GM19351 (cell line): ENCODE measurements around the gene E4F1.

Experiments used
- ATAC-seq: cut with Tn5 transposase; IDR thresholded peaks from one replicate; pipeline ENCODE4 v1.9.1; 2021; ENCODE audit warnings: mild to moderate bottlenecking, moderate library complexity; ENCODE audit not compliant: unreplicated experiment

The E4F1 gene

GRCh38 chr16:2228161-2228824 lies 4.9 kb downstream of the E4F1 start:
- ATAC-seq, result no peak

GRCh38 chr16:2229091-2229490 lies 5.7 kb downstream of the E4F1 start:
- ATAC-seq, result no peak

DNA sequence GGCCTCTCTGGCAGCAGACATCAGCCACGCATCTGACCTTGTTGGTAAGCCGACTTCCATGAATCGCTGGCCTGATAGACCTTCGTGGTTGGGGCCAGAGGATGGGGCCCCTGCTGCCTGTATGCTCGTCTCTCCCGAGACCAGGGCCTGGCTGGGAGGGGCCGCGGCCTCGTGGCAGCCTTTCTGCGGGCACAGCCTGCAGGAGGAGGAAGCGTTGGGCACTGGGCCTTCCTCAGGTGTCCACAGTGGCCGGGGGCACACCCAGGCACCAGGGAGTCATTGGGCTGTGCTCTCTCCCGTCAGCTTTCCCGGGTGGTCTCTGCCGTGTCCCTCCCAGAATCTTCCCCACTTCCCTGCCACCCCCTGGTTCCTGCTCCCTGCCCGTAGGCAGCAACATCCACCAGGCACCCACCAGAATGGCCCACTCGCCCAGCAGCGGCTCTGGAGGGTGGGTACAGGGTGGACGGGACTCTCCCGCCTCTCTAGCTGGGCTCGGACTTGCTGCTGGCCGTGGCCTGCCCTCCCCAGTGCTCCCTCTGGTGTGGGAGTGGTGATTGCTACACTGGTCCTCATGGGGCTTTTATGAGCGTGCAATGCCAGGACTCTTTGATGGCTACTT lies 6.3 kb downstream of the E4F1 start:
- ATAC-seq, result no peak

- ATAC-seq, result no peak
Measured at GRCh38 chr16:2230376-2230775, 7.0 kb downstream of the E4F1 start.

- no peak for ATAC-seq
Measured at GRCh38 chr16:2231016-2231931, 7.9 kb downstream of the E4F1 start.

GRCh38 chr16:2232094-2232990 lies 9.0 kb downstream of the E4F1 start:
- no peak for ATAC-seq

GRCh38 chr16:2233046-2233775 lies 9.8 kb downstream of the E4F1 start:
- no peak for ATAC-seq

DNA sequence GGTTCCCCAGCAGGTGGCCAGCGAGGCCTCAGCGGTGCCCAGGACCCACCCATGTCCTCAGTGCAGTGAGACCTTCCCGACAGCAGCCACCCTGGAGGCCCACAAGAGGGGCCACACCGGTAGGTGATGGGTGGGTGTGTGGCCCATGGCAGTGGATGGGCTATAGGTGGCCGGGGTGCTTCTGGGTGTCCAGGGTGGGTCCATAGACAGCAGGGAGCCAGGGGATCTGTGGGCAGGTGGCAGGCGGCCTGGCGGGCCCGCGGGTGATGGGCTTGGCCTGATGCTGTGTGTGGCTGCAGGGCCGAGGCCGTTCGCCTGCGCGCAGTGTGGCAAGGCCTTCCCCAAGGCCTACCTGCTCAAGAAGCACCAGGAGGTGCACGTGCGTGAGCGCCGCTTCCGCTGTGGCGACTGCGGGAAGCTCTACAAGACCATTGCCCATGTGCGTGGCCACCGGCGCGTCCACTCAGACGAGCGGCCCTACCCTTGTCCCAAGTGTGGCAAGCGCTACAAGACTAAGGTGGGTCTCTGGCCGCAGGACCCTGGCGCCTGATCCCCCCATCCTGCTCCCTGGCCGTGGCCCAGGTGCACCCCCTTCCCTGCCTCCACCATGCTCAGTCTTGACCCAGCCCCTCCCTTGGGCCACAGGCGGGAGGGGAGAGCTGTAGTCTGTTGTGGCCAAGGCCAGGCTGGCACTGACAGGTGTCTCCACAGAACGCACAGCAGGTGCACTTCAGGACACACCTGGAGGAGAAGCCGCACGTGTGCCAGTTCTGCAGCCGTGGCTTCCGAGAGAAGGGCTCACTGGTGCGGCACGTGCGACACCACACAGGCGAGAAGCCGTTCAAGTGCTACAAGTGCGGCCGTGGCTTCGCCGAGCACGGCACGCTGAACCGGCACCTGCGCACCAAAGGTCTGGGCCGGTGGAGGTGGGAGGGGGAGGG lies 10.8 kb downstream of the E4F1 start:
- ATAC-seq, result no peak

- no peak for ATAC-seq
Measured at GRCh38 chr16:2234813-2235170, 11.4 kb downstream of the E4F1 start.

DNA sequence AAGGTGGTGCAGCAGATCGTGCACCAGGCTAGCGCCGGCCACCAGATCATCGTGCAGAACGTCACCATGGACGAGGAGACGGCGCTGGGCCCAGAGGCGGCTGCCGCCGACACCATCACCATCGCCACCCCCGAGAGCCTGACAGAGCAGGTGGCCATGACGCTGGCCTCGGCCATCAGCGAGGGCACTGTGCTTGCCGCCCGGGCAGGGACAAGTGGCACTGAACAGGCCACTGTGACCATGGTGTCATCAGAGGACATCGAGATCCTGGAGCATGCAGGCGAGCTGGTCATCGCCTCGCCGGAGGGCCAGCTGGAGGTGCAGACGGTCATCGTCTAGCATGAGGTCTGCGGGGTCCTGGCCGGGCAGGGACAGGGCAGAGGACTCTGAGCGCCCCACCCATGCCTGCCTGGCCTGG lies 11.9 kb downstream of the E4F1 start:
- ATAC-seq, result no peak

- no peak for ATAC-seq
Measured at GRCh38 chr16:2235695-2236336, 12.4 kb downstream of the E4F1 start.

- no peak for ATAC-seq
Measured at GRCh38 chr16:2236337-2237101, 13.1 kb downstream of the E4F1 start, which contains the start of gene DNASE1L2. TSS of gene DNASE1L2 (plus strand) at chr16:2236444. CDS start at chr16:2236817, 373 bp downstream.

DNA sequence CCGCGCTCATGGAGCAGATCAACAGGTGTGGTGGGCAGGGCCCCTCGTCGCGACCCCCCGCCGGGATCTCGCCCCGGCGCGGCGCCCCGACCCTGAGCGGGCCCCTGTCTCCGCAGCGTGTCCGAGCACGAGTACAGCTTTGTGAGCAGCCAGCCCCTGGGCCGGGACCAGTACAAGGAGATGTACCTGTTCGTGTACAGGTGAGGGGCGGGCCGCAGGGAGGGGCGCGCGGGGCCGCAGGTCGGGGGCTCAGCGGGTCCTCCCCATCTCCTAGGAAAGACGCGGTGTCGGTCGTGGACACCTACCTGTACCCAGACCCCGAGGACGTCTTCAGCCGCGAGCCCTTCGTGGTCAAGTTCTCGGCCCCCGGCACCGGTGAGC lies 13.7 kb downstream of the E4F1 start:
- ATAC-seq, result no peak

DNA sequence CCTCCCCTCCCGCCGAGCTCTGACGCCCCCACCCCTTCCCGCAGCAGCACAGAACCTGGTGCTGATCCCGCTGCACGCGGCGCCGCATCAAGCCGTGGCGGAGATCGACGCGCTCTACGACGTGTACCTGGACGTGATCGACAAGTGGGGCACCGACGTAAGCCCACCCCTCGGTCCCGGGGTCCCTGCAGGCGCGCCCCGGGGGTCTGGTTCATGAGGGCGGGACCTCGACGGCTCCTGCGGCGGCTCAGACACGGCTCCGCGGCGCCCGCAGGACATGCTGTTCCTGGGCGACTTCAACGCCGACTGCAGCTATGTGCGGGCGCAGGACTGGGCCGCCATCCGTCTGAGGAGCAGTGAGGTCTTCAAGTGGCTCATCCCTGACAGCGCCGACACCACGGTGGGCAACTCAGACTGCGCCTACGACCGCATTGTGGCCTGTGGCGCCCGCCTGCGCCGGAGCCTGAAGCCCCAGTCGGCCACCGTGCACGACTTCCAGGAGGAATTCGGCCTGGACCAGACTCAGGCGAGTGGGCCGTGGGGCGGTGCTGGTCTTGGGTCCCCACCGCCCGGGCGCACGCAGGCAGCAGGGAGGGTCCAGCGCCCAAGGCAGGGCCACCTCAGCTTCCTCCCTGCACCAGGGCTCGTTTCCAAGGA lies 14.2 kb downstream of the E4F1 start:
- no peak for ATAC-seq

DNA sequence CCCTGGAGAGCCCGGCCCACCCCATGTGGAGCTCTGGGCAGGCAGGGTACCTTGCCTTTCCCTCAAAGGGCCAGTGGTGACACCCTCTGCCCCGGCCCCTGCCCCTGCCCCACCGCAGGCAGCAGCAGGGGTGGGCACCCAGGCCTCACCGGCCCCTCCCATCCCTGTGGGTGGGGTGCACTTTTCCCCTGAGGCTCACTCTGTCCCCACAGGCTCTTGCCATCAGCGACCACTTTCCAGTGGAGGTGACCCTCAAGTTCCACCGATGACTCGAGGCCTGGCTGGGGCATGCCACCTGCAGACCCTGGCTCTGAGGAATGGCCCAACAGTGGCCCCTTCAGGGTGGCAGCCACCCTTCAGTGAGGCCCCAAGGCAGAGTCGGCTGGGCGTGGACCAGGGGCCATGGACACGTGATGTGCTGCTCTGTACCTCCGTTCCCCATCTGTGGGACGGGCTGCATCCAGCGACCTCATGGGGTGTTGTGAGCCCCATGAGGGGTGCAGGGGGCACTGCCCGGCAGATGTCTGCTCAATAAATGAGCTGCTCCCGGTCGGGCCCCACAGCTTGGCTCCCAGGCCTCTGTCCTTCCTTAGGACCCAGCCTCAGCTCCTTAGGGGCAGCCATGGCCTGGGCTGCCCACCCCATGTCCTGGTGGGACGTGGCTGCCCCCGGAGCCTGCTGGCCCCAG lies 14.9 kb downstream of the E4F1 start:
- ATAC-seq, result no peak

GRCh38 chr16:2238838-2239675 lies 15.7 kb downstream of the E4F1 start:
- no peak for ATAC-seq
